ENCODE measurements around the gene VPS45.

Gene VPS45

GRCh38 chr1:150194381-150195031, 126.9 kb downstream of the VPS45 start:
- peak; percentile 88 for DNase-seq (ENCODE audit: low read depth)

All from EH (cell line).